HEK293 (cell line): ENCODE data around the gene ARRB2.

Source experiments
- AEBP2 ChIP-seq: fragments of 450-650 bp; formaldehyde crosslinking; IDR thresholded peaks from 2 replicates; pipeline ENCODE4 v1.5.1; 2016; ENCODE audit warnings: missing biosample characterization, missing genetic modification characterization, borderline replicate concordance
- EGR2 ChIP-seq: fragments of 450-650 bp; formaldehyde crosslinking; IDR thresholded peaks from 2 replicates; pipeline ENCODE4 v1.5.1; 2016; ENCODE audit warnings: low read depth, missing biosample characterization, missing genetic modification characterization
- GFI1B ChIP-seq: fragments of 450-650 bp; formaldehyde crosslinking; IDR thresholded peaks from 2 replicates; pipeline ENCODE4 v1.5.1; 2016; ENCODE audit warnings: missing biosample characterization, missing genetic modification characterization
- KLF10 ChIP-seq: fragments of 450-650 bp; IDR thresholded peaks from 2 replicates; pipeline ENCODE4 v1.5.1; 2018; ENCODE audit warnings: missing biosample characterization, mild to moderate bottlenecking, missing genetic modification characterization
- REST ChIP-seq: fragments of 450-650 bp; formaldehyde crosslinking; IDR thresholded peaks from 2 replicates; pipeline ENCODE4 v1.5.1; 2016; ENCODE audit warnings: missing biosample characterization, missing genetic modification characterization
- WT1 ChIP-seq: fragments of 450-650 bp; formaldehyde crosslinking; IDR thresholded peaks from 2 replicates; pipeline ENCODE4 v1.5.1; 2016; ENCODE audit warnings: missing biosample characterization, missing genetic modification characterization
- YY1 ChIP-seq: fragments of 450-650 bp; formaldehyde crosslinking; IDR thresholded peaks from 2 replicates; pipeline ENCODE4 v1.5.1; 2018; ENCODE audit warnings: missing biosample characterization, missing genetic modification characterization
- ZBTB17 ChIP-seq: fragments of 450-650 bp; formaldehyde crosslinking; IDR thresholded peaks from 2 replicates; pipeline ENCODE4 v1.5.1; 2016; ENCODE audit warnings: missing biosample characterization, missing genetic modification characterization
- ZFP37 ChIP-seq: fragments of 450-650 bp; formaldehyde crosslinking; IDR thresholded peaks from 2 replicates; pipeline ENCODE4 v1.5.1; 2016; ENCODE audit warnings: missing biosample characterization, missing genetic modification characterization
- ZNF10 ChIP-seq: fragments of 450-650 bp; formaldehyde crosslinking; IDR thresholded peaks from 2 replicates; pipeline ENCODE4 v1.5.1; 2017; ENCODE audit warnings: missing biosample characterization, missing genetic modification characterization
- ZNF112 ChIP-seq: fragments of 450-650 bp; formaldehyde crosslinking; IDR thresholded peaks from 2 replicates; pipeline ENCODE4 v1.5.0; 2017; ENCODE audit warnings: missing biosample characterization, missing genetic modification characterization
- ZNF148 ChIP-seq: fragments of 450-650 bp; formaldehyde crosslinking; IDR thresholded peaks from 2 replicates; pipeline ENCODE4 v1.5.0; 2017; ENCODE audit warnings: missing biosample characterization, missing genetic modification characterization, borderline replicate concordance
- ZNF23 ChIP-seq: fragments of 450-650 bp; formaldehyde crosslinking; IDR thresholded peaks from 2 replicates; pipeline ENCODE4 v1.5.1; 2016; ENCODE audit warnings: missing biosample characterization, missing genetic modification characterization, borderline replicate concordance
- ZNF324 ChIP-seq: fragments of 450-650 bp; formaldehyde crosslinking; IDR thresholded peaks from 2 replicates; pipeline ENCODE4 v1.5.1; 2016; ENCODE audit warnings: missing biosample characterization, missing genetic modification characterization
- ZNF335 ChIP-seq: fragments of 450-650 bp; formaldehyde crosslinking; conservative IDR thresholded peaks from 2 replicates; pipeline ENCODE4 v1.5.1; 2016; ENCODE audit warnings: missing biosample characterization, missing genetic modification characterization
- ZNF341 ChIP-seq: fragments of 450-650 bp; formaldehyde crosslinking; IDR thresholded peaks from 2 replicates; pipeline ENCODE4; 2016; ENCODE audit warnings: low read depth, missing biosample characterization, missing genetic modification characterization
- ZNF404 ChIP-seq: fragments of 450-650 bp; formaldehyde crosslinking; IDR thresholded peaks from 2 replicates; pipeline ENCODE4 v1.5.1; 2017; ENCODE audit warnings: missing biosample characterization, missing genetic modification characterization
- ZNF48 ChIP-seq: fragments of 450-650 bp; formaldehyde crosslinking; IDR thresholded peaks from 2 replicates; pipeline ENCODE4 v1.5.1; 2016; ENCODE audit warnings: missing biosample characterization, missing genetic modification characterization
- ZNF518A ChIP-seq: fragments of 450-650 bp; formaldehyde crosslinking; conservative IDR thresholded peaks from 2 replicates; pipeline ENCODE4 v1.5.1; 2016; ENCODE audit warnings: low read depth, missing biosample characterization, missing genetic modification characterization
- ZNF521 ChIP-seq: fragments of 450-650 bp; formaldehyde crosslinking; IDR thresholded peaks from 2 replicates; pipeline ENCODE4 v1.5.1; 2017; ENCODE audit warnings: missing biosample characterization, mild to moderate bottlenecking, missing genetic modification characterization
- ZNF830 ChIP-seq: fragments of 450-650 bp; IDR thresholded peaks from 2 replicates; pipeline ENCODE4 v1.5.0; 2018; ENCODE audit warnings: missing biosample characterization, missing genetic modification characterization, low read depth, mild to moderate bottlenecking, moderate library complexity
- ZSCAN18 ChIP-seq: fragments of 450-650 bp; formaldehyde crosslinking; IDR thresholded peaks from 2 replicates; pipeline ENCODE4 v1.5.1; 2016; ENCODE audit warnings: missing biosample characterization, missing genetic modification characterization
- TF ChIP-seq, protein P1 (sequence below): fragments of 450-650 bp; formaldehyde crosslinking; IDR thresholded peaks from 2 replicates; pipeline ENCODE4 v1.5.1; 2016; ENCODE audit warnings: missing biosample characterization, missing genetic modification characterization

Gene ARRB2

DNA sequence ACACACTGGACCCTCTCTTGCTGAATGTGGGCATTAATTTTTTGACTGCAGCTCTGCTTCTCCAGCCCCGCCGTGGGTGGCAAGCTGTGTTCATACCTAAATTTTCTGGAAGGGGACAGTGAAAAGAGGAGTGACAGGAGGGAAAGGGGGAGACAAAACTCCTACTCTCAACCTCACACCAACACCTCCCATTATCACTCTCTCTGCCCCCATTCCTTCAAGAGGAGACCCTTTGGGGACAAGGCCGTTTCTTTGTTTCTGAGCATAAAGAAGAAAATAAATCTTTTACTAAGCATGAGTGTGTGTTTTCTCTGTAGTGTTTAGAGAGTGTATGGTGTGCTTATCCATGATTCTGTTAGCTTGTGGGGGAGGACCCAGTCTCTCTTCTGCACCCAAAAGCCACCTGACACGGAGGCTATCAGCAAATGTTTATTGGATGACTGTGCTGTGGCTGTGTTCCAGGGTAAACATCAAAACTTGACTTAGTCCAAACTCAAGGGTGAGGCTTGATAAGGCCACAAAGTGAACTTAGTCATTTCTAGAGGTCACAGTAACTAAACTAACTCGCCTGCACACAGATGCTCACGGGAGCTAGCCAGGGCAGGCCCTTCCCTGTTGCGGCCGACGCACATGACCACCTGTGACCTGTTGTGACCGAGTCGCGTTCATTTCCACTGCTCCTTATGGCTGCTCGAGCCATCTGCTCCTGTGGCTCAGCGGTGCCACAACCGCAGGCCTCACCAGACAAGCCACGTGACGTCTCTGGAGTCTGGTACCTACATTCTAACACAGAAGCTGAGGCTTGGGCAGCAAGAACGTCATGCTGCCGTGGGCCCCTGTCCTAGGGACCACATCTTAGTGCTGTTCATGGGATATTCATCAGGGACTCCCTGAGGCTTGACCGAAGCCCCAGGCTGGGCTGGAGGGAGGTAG is 11.0 kb downstream of the ARRB2 start (continued):
- TF ChIP-seq GFI1B (tag by site-specific recombination) (no peak), ZNF324 (0 out of 2 replicates have a peak, but pooled peaks have one; percentile 57), ZNF518A (tag by site-specific recombination) (no peak), YY1 (tag by site-specific recombination) (0 out of 2 replicates have a peak, but pooled peaks have one; percentile 21), ZNF48 (tag by site-specific recombination) (no peak), EGR2 (peak; percentile 33; the same call in 1 of the 2 replicates), ZNF521 (tag by site-specific recombination) (no peak), ZSCAN18 (tag by site-specific recombination) (no peak), AEBP2 (tag by site-specific recombination) (no peak), ZNF112 (tag by site-specific recombination) (no peak), WT1 (peak; percentile 80), ZBTB17 (tag by site-specific recombination) (peak; percentile 93), ZNF341 (tag by site-specific recombination) (no peak), REST (tag by site-specific recombination) (no peak), ZNF404 (tag by site-specific recombination) (no peak), ZNF10 (no peak; the same call in 1 of the 2 replicates), ZNF830 (tag by site-specific recombination) (no peak), ZFP37 (tag by site-specific recombination) (peak; percentile 30; the same call in 1 of the 2 replicates), ZNF335 (tag by site-specific recombination) (peak; percentile 46), ZNF148 (tag by site-specific recombination) (no peak), KLF10 (tag by site-specific recombination) (no peak), ZNF23 (tag by site-specific recombination) (no peak)
- TF ChIP-seq, protein P1, sequence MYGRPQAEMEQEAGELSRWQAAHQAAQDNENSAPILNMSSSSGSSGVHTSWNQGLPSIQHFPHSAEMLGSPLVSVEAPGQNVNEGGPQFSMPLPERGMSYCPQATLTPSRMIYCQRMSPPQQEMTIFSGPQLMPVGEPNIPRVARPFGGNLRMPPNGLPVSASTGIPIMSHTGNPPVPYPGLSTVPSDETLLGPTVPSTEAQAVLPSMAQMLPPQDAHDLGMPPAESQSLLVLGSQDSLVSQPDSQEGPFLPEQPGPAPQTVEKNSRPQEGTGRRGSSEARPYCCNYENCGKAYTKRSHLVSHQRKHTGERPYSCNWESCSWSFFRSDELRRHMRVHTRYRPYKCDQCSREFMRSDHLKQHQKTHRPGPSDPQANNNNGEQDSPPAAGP (tag by site-specific recombination), result peak; percentile 92
